ENCODE data around the gene VPS37C.

DNA sequence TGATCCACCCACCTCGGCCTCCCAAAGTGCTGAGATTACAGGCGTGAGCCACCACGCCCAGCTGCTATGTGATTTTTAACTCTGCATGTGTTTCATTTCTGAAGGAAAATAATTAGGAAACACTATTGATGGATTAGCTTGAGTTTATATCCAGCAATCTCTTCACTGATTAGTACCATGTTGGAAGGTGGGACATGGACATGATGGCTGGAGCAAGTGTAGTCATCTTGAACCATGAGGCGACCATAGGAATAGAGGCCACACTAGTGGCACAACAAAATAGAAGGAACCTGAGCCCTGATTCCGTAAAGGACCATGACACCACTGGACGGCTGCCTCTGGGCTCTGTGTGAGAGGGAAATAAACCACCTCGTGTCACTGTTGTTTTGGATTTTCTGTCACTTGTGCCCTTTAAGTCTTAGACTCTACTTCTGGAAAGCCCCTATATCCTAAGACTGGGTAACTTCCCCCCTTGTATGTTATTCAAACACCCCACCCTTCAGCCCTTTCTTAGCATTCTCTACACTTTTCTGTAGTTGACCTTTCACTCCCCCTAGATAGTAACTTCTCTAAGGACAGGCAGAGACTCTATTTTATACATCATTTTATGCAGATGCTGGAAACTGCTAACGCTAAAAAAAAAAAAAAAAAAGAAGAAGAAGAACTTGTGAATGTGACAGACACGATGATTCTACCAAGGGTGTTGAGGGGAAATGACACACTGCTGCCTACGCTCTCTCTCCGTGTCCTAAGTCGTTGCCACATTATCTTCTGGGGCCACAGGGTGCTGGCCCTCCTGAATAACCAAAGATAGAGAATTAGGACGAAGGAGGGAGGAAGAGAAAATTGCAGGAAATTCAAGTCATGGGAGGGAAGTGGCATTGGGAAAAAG lies 2.7 kb upstream of the VPS37C start:
- TF ChIP-seq, protein P1, sequence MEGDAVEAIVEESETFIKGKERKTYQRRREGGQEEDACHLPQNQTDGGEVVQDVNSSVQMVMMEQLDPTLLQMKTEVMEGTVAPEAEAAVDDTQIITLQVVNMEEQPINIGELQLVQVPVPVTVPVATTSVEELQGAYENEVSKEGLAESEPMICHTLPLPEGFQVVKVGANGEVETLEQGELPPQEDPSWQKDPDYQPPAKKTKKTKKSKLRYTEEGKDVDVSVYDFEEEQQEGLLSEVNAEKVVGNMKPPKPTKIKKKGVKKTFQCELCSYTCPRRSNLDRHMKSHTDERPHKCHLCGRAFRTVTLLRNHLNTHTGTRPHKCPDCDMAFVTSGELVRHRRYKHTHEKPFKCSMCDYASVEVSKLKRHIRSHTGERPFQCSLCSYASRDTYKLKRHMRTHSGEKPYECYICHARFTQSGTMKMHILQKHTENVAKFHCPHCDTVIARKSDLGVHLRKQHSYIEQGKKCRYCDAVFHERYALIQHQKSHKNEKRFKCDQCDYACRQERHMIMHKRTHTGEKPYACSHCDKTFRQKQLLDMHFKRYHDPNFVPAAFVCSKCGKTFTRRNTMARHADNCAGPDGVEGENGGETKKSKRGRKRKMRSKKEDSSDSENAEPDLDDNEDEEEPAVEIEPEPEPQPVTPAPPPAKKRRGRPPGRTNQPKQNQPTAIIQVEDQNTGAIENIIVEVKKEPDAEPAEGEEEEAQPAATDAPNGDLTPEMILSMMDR (IDR thresholded peaks at IDR 0.05): no peak
- TF ChIP-seq POLR2A (IDR thresholded peaks at IDR 0.05) (no peak), POLR2AphosphoS5 (IDR thresholded peaks at IDR 0.05) (no peak)
